Subcutaneous adipose tissue (tissue), 4 donors: Measurements from ENCODE around the gene LMF1. TPM values are rescaled to one million over a fixed set of nuclear protein-coding genes. Genes with fewer than 3 reads are reported as not detected.

Source experiments
- CTCF ChIP-seq: fragments of 450-650 bp; IDR thresholded peaks from one replicate; pipeline ENCODE4 v1.5.1; 2016; ENCODE audit warnings: low read depth, mild to moderate bottlenecking, control low read depth, antibody characterized with exemption, moderate library complexity
- total RNA-seq, 4 donors: library from RNA; depleted of rRNA; stranded (reverse); fragments of >200 nt; gene quantifications; one replicate each; pipeline ENCODE4 v1.1.0, GENCODE V29; 2016

LMF1 gene
- total RNA-seq, 4 donors from 2014 or later, result 16.0 to 30.3 (median 24.2) TPM

GRCh38 chr16:987906-988305, 17.1 kb upstream of the LMF1 start:
- TF ChIP-seq CTCF, result no peak

- TF ChIP-seq CTCF, result no peak
These were observed 16.3 kb upstream of the LMF1 start for GRCh38 chr16:986925-987582.

- TF ChIP-seq CTCF, result no peak
These were observed 15.6 kb upstream of the LMF1 start for GRCh38 chr16:986411-986810.

GRCh38 chr16:985646-986400, 15.0 kb upstream of the LMF1 start:
- no peak for TF ChIP-seq CTCF

GRCh38 chr16:984736-985636, 14.2 kb upstream of the LMF1 start:
- no peak for TF ChIP-seq CTCF

- no peak for TF ChIP-seq CTCF
These were observed 13.4 kb upstream of the LMF1 start for GRCh38 chr16:984121-984694.
